GM23338 (cell line): ENCODE data around the gene DENND1B.

Experiments
- CREB1 ChIP-seq: fragments of 250-450 bp; sonication (Bioruptor Pico); IDR thresholded peaks from 2 replicates; pipeline ENCODE4 v1.5.0; 2020; ENCODE audit warnings: low read depth, mild to moderate bottlenecking, moderate library complexity
- CTCF ChIP-seq, 2 experiments: fragments of 200-600 bp in 1 of 2; sonication (generic) in 1 of 2; conservative IDR thresholded peaks; 2 replicates each; pipeline versions ENCODE4 v1.5.1 to v1.6.1; 2016 to 2017; ENCODE audit warnings: antibody characterized with exemption in 2 of 2, low read depth in 2 of 2, mild to moderate bottlenecking in 2 of 2, moderate library complexity in 1 of 2
- ETS1 ChIP-seq: IDR thresholded peaks from 2 replicates; pipeline ENCODE4 v1.6.1; 2016; ENCODE audit warnings: antibody characterized with exemption
- EZH2 ChIP-seq: fragments of 200-600 bp; sonication (generic); IDR thresholded peaks from one replicate; pipeline ENCODE4 v1.8.0; 2017; ENCODE audit warnings: antibody characterized with exemption, mild to moderate bottlenecking, low read depth; ENCODE audit not compliant: unreplicated experiment
- EZH2phosphoT487 ChIP-seq: fragments of 200-600 bp; sonication (generic); IDR thresholded peaks from one replicate; pipeline ENCODE4 v1.8.1; 2018; ENCODE audit warnings: antibody characterized with exemption; ENCODE audit not compliant: unreplicated experiment
- JUNB ChIP-seq: IDR thresholded peaks from one replicate; pipeline ENCODE4 v1.6.1; 2016; ENCODE audit warnings: antibody characterized with exemption; ENCODE audit not compliant: unreplicated experiment
- NANOG ChIP-seq: IDR thresholded peaks from 2 replicates; pipeline ENCODE4 v1.6.1; 2016; ENCODE audit warnings: antibody characterized with exemption, borderline replicate concordance
- POLR2AphosphoS5 ChIP-seq: IDR thresholded peaks from 2 replicates; pipeline ENCODE4 v1.6.1; 2016; ENCODE audit warnings: antibody characterized with exemption, low read depth
- REST ChIP-seq: IDR thresholded peaks from one replicate; pipeline ENCODE4 v1.6.1; 2018; ENCODE audit warnings: antibody characterized with exemption; ENCODE audit not compliant: unreplicated experiment
- STAT1 ChIP-seq: IDR thresholded peaks from one replicate; pipeline ENCODE4 v1.6.1; 2016; ENCODE audit warnings: antibody characterized with exemption; ENCODE audit not compliant: unreplicated experiment
- ZNF114 ChIP-seq: fragments of 250-450 bp; sonication (Bioruptor Pico); IDR thresholded peaks from 2 replicates; pipeline ENCODE4 v1.5.0; 2020; ENCODE audit warnings: mild to moderate bottlenecking, moderate library complexity
- ZNF462 ChIP-seq: fragments of 250-450 bp; sonication (Bioruptor Pico); IDR thresholded peaks from 2 replicates; pipeline ENCODE4 v1.5.0; 2020; ENCODE audit warnings: mild to moderate bottlenecking, moderate library complexity

- no peak for TF ChIP-seq CTCF (conservative IDR thresholded peaks at IDR 0.05; ENCODE audit: low read depth in 2 of 2)
- no peak for TF ChIP-seq POLR2AphosphoS5
- TF ChIP-seq EZH2: no peak
- TF ChIP-seq JUNB: no peak
- TF ChIP-seq NANOG: no peak
- TF ChIP-seq CREB1 (CRISPR knock-in tag): no peak
- TF ChIP-seq REST: no peak
- no peak for TF ChIP-seq EZH2phosphoT487
- TF ChIP-seq ZNF462 (CRISPR knock-in tag): no peak
- TF ChIP-seq ZNF114 (CRISPR knock-in tag): no peak
- no peak for TF ChIP-seq ETS1
- no peak for TF ChIP-seq STAT1
These were observed 230.7 kb downstream of the DENND1B start for GRCh38 chr1:197544553-197544952.
